HG03342 (cell line): ENCODE data around the gene S100A4.
"Not testable (repeated sequence)": the region's sequence is repeated elsewhere in the genome, so short reads cannot be mapped to it uniquely, and the experiment has no call there.

ENCODE experiments used
- ATAC-seq: cut with Tn5 transposase; IDR thresholded peaks from one replicate; pipeline ENCODE4 v1.9.1; 2021; ENCODE audit warnings: mild to moderate bottlenecking, moderate library complexity; ENCODE audit not compliant: unreplicated experiment

The S100A4 gene

GRCh38 chr1:153567621-153568366 is 22.2 kb upstream of the S100A4 start:
- ATAC-seq = no peak

GRCh38 chr1:153566414-153567371 is 21.1 kb upstream of the S100A4 start:
- ATAC-seq = no peak

DNA sequence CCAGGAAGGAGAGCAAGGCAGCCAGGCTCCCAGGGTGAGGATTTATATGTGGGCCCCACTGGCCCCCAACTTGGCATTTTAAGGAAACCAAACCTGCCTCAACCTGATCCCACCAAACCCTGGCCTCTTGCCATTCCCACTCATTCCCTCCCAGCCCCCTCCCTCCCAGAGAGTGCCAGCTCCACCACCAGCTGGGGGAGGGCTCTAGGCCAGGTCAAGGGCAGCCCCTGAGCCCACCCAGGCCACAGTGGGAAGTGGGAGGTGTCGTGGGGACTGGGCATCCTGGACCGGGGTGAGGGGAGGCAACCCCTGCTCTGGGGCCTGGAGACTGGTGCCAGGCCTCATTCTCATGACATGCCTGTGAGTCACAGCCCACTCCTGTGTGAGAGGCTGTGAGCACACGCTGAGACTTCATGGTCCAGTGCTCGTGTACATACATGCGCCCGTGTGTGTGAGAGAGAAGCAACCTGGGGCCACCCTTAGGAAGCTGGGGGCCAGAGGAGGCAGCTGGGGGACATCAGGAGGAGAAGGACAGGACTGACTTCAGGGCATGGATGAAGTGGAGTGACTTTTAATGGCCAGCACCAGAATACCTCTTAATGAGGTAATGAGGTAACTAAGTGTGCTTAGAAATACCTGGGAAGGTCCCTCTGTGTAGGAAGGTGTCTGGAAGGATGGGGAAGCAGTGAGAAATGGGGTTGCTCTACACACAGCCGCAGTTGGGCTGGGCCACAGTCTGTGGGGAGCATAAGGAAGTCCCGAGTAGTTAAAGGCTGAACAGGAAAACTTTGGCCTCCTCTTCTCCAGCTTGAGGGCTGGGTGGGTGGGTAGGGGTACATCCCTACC is 20.1 kb upstream of the S100A4 start, which contains the start of gene S100A2:
Gene S100A2 (minus strand): TSS at position 316 of the 846 bp plus-strand sequence. CDS start 1,967 bp downstream, outside the sequence.
- no peak for ATAC-seq

- no peak for ATAC-seq
Observed at GRCh38 chr1:153563991-153564390, 18.4 kb upstream of the S100A4 start.

GRCh38 chr1:153563483-153563901 is 17.9 kb upstream of the S100A4 start:
- ATAC-seq = no peak

GRCh38 chr1:153562021-153562420 is 16.4 kb upstream of the S100A4 start:
- not testable (repeated sequence) for ATAC-seq

GRCh38 chr1:153561466-153561985 is 15.9 kb upstream of the S100A4 start:
- ATAC-seq = no peak

- no peak for ATAC-seq
Observed at GRCh38 chr1:153560771-153561465, 15.3 kb upstream of the S100A4 start.

GRCh38 chr1:153560241-153560640 is 14.6 kb upstream of the S100A4 start:
- ATAC-seq = no peak

GRCh38 chr1:153557877-153558276 is 12.3 kb upstream of the S100A4 start:
- ATAC-seq = no peak

DNA sequence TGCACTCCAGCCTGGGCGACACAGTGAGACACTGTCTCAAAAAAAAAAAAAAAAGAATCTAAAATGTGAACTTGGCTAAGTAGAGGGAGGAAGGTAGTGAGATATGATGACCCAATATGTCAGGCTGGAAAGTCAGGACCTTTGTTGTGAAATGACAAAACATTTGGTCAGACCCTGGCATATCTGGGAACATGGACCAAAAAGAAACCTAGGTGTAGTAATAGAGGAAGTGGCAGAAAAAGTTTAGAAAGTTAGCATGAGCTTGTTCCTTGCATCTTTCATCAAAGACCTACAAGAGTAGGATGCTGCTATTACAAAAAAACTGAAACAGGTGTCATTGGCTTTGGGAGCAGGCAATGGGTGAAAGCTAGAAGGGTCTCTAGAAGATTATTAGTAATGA is 10.7 kb upstream of the S100A4 start:
- ATAC-seq = no peak

GRCh38 chr1:153553830-153554541 is 8.4 kb upstream of the S100A4 start:
- no peak for ATAC-seq

DNA sequence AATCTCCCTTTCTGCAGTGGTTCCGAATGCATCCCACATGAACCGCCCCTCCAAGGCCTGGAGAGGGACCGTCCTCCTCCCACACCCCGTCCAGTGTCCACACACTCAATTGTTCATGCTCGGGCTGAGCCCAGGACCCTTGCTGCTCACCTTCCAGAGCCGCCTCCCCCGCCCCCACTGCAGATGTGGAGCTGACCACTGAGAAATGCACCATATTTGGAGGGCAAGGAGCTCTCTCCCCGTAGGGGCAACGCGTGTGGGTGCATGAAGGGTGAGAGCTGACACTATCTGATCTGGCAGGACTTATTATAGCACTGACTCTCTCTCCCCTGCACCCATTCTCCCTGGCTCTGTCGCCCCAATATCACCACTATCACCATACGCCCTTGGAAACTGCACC is 7.5 kb upstream of the S100A4 start:
- no peak for ATAC-seq

DNA sequence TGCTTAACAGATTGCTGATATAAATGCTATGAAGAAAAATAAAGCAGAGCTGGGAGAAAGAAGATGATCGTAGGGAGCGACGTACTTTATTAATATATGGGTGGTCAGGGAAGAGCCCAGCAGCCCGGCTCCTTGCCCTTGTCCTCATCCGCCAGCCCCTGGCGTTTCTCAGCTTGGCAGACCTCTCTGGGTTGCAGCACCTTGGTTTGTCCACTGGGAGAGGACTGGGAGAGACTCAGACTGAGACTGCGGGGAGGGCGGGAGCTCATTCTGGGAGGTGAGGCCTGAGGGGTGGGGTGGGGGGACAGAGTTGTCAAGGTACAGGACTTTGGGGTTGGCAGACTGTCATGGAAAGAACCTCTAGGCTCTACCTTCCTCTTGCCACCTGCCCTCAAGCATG is 6.7 kb upstream of the S100A4 start:
- ATAC-seq = no peak

GRCh38 chr1:153550827-153551500 is 5.4 kb upstream of the S100A4 start:
- no peak for ATAC-seq

GRCh38 chr1:153550398-153550758 is 4.8 kb upstream of the S100A4 start:
- no peak for ATAC-seq

- ATAC-seq = no peak
Observed at GRCh38 chr1:153549741-153550397, 4.3 kb upstream of the S100A4 start.
